ENCODE data around the gene IRF2BP2. TPM values are rescaled to one million over a fixed set of nuclear protein-coding genes. Genes with fewer than 3 reads are reported as not detected.

IRF2BP2 gene
- total and polyA plus RNA-seq, 2 of the 13 experiments (the other 11 are each of a cell fraction or from before 2014, with no cell fraction given): 140 to 147 TPM

GRCh38 chr1:234611847-234612351, 1.9 kb upstream of the IRF2BP2 start (continued):
- no peak for TF ChIP-seq ARID4A (CRISPR knock-in tag; IDR thresholded peaks at IDR 0.05; ENCODE audit: borderline replicate concordance)
- no peak for TF ChIP-seq NFKB2 (CRISPR knock-in tag; IDR thresholded peaks at IDR 0.05; ENCODE audit: borderline replicate concordance)
- TF ChIP-seq SP2 (CRISPR knock-in tag; IDR thresholded peaks at IDR 0.05): no peak
- TF ChIP-seq, protein P1, sequence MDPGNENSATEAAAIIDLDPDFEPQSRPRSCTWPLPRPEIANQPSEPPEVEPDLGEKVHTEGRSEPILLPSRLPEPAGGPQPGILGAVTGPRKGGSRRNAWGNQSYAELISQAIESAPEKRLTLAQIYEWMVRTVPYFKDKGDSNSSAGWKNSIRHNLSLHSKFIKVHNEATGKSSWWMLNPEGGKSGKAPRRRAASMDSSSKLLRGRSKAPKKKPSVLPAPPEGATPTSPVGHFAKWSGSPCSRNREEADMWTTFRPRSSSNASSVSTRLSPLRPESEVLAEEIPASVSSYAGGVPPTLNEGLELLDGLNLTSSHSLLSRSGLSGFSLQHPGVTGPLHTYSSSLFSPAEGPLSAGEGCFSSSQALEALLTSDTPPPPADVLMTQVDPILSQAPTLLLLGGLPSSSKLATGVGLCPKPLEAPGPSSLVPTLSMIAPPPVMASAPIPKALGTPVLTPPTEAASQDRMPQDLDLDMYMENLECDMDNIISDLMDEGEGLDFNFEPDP (CRISPR knock-in tag; conservative IDR thresholded peaks at IDR 0.05): no peak
- no peak for TF ChIP-seq ZNF207 (IDR thresholded peaks at IDR 0.05; ENCODE audit: borderline replicate concordance)
- peak; percentile 10; the same call in 1 of the 2 replicates for TF ChIP-seq ZBTB2 (CRISPR knock-in tag; IDR thresholded peaks at IDR 0.05; ENCODE audit: low read depth)
- TF ChIP-seq ESRRA (CRISPR knock-in tag; IDR thresholded peaks at IDR 0.05; ENCODE audit: low read depth): no peak
- no peak for TF ChIP-seq HNRNPUL1 (IDR thresholded peaks at IDR 0.05; ENCODE audit: low read depth, low read length)
- TF ChIP-seq ATM (IDR thresholded peaks at IDR 0.05; ENCODE audit: borderline replicate concordance): no peak
- TF ChIP-seq CENPX (CRISPR knock-in tag; IDR thresholded peaks at IDR 0.05): no peak
- TF ChIP-seq, protein P2, sequence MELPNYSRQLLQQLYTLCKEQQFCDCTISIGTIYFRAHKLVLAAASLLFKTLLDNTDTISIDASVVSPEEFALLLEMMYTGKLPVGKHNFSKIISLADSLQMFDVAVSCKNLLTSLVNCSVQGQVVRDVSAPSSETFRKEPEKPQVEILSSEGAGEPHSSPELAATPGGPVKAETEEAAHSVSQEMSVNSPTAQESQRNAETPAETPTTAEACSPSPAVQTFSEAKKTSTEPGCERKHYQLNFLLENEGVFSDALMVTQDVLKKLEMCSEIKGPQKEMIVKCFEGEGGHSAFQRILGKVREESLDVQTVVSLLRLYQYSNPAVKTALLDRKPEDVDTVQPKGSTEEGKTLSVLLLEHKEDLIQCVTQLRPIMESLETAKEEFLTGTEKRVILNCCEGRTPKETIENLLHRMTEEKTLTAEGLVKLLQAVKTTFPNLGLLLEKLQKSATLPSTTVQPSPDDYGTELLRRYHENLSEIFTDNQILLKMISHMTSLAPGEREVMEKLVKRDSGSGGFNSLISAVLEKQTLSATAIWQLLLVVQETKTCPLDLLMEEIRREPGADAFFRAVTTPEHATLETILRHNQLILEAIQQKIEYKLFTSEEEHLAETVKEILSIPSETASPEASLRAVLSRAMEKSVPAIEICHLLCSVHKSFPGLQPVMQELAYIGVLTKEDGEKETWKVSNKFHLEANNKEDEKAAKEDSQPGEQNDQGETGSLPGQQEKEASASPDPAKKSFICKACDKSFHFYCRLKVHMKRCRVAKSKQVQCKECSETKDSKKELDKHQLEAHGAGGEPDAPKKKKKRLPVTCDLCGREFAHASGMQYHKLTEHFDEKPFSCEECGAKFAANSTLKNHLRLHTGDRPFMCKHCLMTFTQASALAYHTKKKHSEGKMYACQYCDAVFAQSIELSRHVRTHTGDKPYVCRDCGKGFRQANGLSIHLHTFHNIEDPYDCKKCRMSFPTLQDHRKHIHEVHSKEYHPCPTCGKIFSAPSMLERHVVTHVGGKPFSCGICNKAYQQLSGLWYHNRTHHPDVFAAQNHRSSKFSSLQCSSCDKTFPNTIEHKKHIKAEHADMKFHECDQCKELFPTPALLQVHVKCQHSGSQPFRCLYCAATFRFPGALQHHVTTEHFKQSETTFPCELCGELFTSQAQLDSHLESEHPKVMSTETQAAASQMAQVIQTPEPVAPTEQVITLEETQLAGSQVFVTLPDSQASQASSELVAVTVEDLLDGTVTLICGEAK (IDR thresholded peaks at IDR 0.05): no peak
- TF ChIP-seq, protein P2 (CRISPR knock-in tag; IDR thresholded peaks at IDR 0.05): no peak
- no peak for TF ChIP-seq ZSCAN30 (CRISPR knock-in tag; IDR thresholded peaks at IDR 0.05)
- TF ChIP-seq RXRB (CRISPR knock-in tag; IDR thresholded peaks at IDR 0.05; ENCODE audit: borderline replicate concordance): no peak

All from HepG2 (cell line).